ENCODE measurements around the gene CYSTM1. TPM values are rescaled to one million over a fixed set of nuclear protein-coding genes. Genes with fewer than 3 reads are reported as not detected.

Gene CYSTM1
- total RNA-seq, 2 experiments from 2014 or later = 7.2 to 7.4 TPM

DNA sequence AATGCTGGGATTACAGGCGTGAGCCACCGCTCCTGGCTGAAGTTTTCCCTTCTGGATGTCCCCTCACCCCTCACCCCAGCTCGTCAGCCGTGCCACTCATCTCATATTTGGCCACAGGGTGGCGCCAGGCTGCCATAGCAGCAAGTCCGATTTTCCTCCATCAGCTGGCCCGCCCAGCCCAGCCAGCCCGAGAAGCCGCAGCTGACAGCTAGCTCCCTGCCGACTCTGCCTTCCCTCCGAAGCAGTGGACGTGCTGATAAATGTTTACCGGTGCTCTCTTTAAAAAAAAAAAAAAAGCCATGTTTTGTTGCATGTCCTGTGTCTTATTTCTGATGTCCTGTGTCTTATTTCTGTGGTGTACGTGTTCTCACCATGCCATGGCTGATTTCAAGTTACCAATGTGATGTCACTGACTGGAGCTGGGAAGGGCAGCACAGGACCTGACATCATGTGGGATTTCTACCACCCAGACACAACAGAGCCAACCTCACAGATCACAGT lies 69.6 kb downstream of the CYSTM1 start:
- POLR2A ChIA-PET = interaction anchor here (0.6 to 2.5 kb wide), 7 partner anchors 9 to 157 kb away, joined by 3 to 17 read pairs (median 4); partner anchors contain the start of genes ANKHD1, HBEGF and PFDN1
- Histone ChIP-seq H3K4me1 (ENCODE audit: insufficient read depth, low read length) (peaks cover 18% of the 10 kb centered on the region), H3K9me3 (ENCODE audit: control insufficient read depth in 1 of 2, insufficient read depth in 1 of 2, low read length in 2 of 2) (no peaks in the 10 kb centered on the region), H3K4me3 (ENCODE audit: low read length) (no peak overlapping the region), H3K27ac (ENCODE audit: low read depth in 1 of 2, low read length in 2 of 2) (no peak overlapping the region), H3K27me3 (ENCODE audit: control insufficient read depth in 1 of 2, insufficient read depth in 2 of 2, low read length in 2 of 2) (no peaks in the 10 kb centered on the region), H3K36me3 (ENCODE audit: insufficient read depth, low read length) (peaks cover 11% of the 10 kb centered on the region)
- DNase-seq (peak; percentile 69 to 88 (median 75)), ATAC-seq (ENCODE audit: poor library complexity) (peak; percentile 78)
- Mint-ChIP-seq H3K9me3 (no peaks in the 10 kb centered on the region), H3K4me1 (ENCODE audit: low read depth) (peaks cover 31% of the 10 kb centered on the region), H3K27ac (peak overlapping the region; percentile 43), H3K27me3 (no peaks in the 10 kb centered on the region), H3K36me3 (ENCODE audit: low read depth) (peaks cover 12% of the 10 kb centered on the region), H3K4me3 (peak overlapping the region; percentile 48)
- intact Hi-C loops (cut with DNase I, micrococcal nuclease) = loop anchor here (1.0 to 5.0 kb wide), 4 partner anchors 107 to 476 kb away; no protein-coding TSS in a partner anchor
- CTCF ChIA-PET = interaction anchor here (0.5 to 4.0 kb wide), 27 partner anchors 10 to 1313 kb away, joined by 3 to 118 read pairs (median 3); partner anchors contain the start of genes HARS1, HARS2, HBEGF and PFDN1
- TF ChIP-seq, protein P1, sequence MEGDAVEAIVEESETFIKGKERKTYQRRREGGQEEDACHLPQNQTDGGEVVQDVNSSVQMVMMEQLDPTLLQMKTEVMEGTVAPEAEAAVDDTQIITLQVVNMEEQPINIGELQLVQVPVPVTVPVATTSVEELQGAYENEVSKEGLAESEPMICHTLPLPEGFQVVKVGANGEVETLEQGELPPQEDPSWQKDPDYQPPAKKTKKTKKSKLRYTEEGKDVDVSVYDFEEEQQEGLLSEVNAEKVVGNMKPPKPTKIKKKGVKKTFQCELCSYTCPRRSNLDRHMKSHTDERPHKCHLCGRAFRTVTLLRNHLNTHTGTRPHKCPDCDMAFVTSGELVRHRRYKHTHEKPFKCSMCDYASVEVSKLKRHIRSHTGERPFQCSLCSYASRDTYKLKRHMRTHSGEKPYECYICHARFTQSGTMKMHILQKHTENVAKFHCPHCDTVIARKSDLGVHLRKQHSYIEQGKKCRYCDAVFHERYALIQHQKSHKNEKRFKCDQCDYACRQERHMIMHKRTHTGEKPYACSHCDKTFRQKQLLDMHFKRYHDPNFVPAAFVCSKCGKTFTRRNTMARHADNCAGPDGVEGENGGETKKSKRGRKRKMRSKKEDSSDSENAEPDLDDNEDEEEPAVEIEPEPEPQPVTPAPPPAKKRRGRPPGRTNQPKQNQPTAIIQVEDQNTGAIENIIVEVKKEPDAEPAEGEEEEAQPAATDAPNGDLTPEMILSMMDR (IDR thresholded peaks at IDR 0.05) = peak; percentile 76

DNA sequence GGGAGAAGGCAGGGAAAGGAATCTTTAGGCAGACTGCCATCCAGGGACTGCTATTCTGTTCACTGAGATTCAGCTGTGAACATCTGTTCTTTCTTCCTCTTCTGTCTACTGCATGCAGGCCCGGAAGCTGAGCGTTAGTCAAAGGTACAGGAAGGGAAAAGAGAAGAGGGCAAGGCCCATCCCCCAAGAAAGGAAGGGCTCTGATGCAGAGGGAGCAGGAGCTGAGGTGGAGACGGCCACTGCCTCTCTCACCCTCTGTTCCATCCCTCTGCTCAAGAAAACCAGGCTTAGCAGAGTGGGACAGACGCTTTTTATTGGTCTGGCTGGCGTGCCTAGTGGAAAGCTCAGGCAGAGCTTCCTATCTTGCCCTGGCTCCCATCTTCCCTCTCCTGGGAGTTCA lies 70.4 kb downstream of the CYSTM1 start:
- H3K36me3 Mint-ChIP-seq (ENCODE audit: low read depth) = peaks cover 16% of the 10 kb centered on the region
- H3K9me3 ChIP-seq (ENCODE audit: control insufficient read depth in 1 of 2, insufficient read depth in 1 of 2, low read length in 2 of 2) = no peaks in the 10 kb centered on the region
- no peak overlapping the region for H3K27ac ChIP-seq (ENCODE audit: low read depth in 1 of 2, low read length in 2 of 2)
- POLR2A ChIA-PET = interaction anchor here (0.7 to 2.5 kb wide), 5 partner anchors 11 to 110 kb away, joined by 3 to 17 read pairs (median 6); partner anchors contain the start of genes HBEGF and PFDN1
- ATAC-seq (ENCODE audit: poor library complexity) (peak; percentile 33), DNase-seq (peak in 2 of 14 experiments; percentile 37 to 43)
- no peak overlapping the region for H3K4me3 ChIP-seq (ENCODE audit: low read length)
- peak overlapping the region; percentile 43 for H3K27ac Mint-ChIP-seq
- H3K27me3 ChIP-seq (ENCODE audit: control insufficient read depth in 1 of 2, insufficient read depth in 2 of 2, low read length in 2 of 2) = no peaks in the 10 kb centered on the region
- intact Hi-C loops (cut with DNase I, micrococcal nuclease) = no loop called here
- H3K4me3 Mint-ChIP-seq = no peak overlapping the region
- H3K4me1 ChIP-seq (ENCODE audit: insufficient read depth, low read length) = peaks cover 23% of the 10 kb centered on the region
- no peaks in the 10 kb centered on the region for H3K9me3 Mint-ChIP-seq
- peaks cover 11% of the 10 kb centered on the region for H3K36me3 ChIP-seq (ENCODE audit: insufficient read depth, low read length)
- no peaks in the 10 kb centered on the region for H3K27me3 Mint-ChIP-seq
- peaks cover 38% of the 10 kb centered on the region for H3K4me1 Mint-ChIP-seq (ENCODE audit: low read depth)
- CTCF ChIA-PET = interaction anchor here (1.1 to 4.0 kb wide), 6 partner anchors 10 to 120 kb away, joined by 3 to 118 read pairs (median 8); partner anchors contain the start of gene HBEGF
- TF ChIP-seq, protein P1 (IDR thresholded peaks at IDR 0.05) = no peak

DNA sequence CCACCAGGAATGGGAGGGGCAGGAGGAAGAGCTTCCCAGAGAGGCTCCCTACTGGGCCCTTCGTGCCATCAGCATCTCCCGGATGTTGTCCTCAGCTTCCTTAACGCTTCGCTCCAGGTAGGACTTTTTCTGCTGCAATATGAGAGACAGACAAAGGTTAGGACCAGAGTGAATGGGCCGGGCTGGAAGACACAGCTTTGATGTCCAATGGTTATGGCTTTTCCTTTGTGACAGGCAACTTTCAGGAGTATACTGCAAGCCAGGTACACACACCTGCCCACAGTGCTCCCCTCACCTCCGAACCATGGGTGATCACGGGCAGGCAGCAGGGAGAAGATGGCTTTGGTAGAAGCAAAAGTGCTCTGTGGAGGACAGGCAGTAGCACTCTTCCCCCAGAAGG lies 70.9 kb downstream of the CYSTM1 start:
- Mint-ChIP-seq H3K4me3 (no peak overlapping the region), H3K4me1 (ENCODE audit: low read depth) (peaks cover 42% of the 10 kb centered on the region), H3K27ac (peak overlapping the region; percentile 36), H3K27me3 (no peaks in the 10 kb centered on the region), H3K36me3 (ENCODE audit: low read depth) (peaks cover 16% of the 10 kb centered on the region), H3K9me3 (no peaks in the 10 kb centered on the region)
- Histone ChIP-seq H3K4me3 (ENCODE audit: low read length) (no peak overlapping the region), H3K36me3 (ENCODE audit: insufficient read depth, low read length) (peaks cover 11% of the 10 kb centered on the region), H3K27ac (ENCODE audit: low read depth in 1 of 2, low read length in 2 of 2) (no peak overlapping the region), H3K4me1 (ENCODE audit: insufficient read depth, low read length) (peaks cover 27% of the 10 kb centered on the region), H3K27me3 (ENCODE audit: control insufficient read depth in 1 of 2, insufficient read depth in 2 of 2, low read length in 2 of 2) (no peaks in the 10 kb centered on the region), H3K9me3 (ENCODE audit: control insufficient read depth in 1 of 2, insufficient read depth in 1 of 2, low read length in 2 of 2) (no peaks in the 10 kb centered on the region)
- ATAC-seq (ENCODE audit: poor library complexity) (no peak), DNase-seq (no peak)
- POLR2A ChIA-PET = interaction anchor here (2.5 kb wide), 1 partner anchor 100 kb away, joined by 17 read pairs; the partner anchor contains the start of gene HBEGF
- intact Hi-C loops (cut with DNase I, micrococcal nuclease) = no loop called here
- CTCF ChIA-PET = interaction anchor here (0.6 to 4.0 kb wide), 3 partner anchors 13 to 118 kb away, joined by 3 to 118 read pairs (median 3); partner anchors contain the start of gene HBEGF
- TF ChIP-seq, protein P1 (IDR thresholded peaks at IDR 0.05) = no peak
